ELR (cell line): ENCODE measurements around the gene SLC34A2.
"Not testable (repeated sequence)": the region's sequence is repeated elsewhere in the genome, so short reads cannot be mapped to it uniquely, and the experiment has no call there.

ENCODE experiments used
- DNase-seq: peaks from one replicate; pipeline ENCODE4 v3.0.0-alpha.2; 2015; ENCODE audit warnings: low read depth

SLC34A2 gene

DNA sequence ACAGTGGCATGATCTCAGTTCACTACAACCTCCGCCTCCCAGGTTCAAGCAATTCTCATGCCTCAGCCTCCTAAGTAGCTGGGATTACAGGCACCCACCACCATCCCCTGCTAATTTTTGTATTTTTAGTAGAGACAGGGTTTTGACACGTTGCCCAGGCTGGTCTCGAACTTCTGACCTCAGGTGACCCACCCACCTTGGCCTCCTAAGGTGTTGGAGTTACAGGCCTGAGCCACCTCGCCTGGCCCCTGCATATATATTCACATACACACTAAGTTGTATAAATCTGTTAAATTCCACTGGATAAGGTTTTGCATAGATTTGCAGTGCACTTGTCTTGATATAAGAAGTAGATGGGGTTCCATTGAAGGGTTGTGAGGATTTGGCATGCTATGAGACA lies 5.8 kb downstream of the SLC34A2 start:
- DNase-seq = not testable (repeated sequence)

DNA sequence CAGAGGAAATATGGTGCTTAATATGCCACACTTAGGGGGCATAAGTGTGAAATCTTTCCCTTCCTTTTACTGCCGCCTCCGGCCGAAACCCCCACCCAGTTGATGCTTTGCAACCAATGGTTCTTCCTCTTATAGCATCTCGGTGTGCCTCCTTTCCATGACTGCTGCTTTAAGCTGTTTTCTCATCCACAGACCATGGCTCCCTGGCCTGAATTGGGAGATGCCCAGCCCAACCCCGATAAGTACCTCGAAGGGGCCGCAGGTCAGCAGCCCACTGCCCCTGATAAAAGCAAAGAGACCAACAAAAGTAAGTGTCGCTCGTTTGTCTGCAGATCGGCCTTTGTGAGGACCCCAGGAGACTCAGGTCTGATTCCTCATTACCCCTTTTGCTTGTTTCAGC lies 6.7 kb downstream of the SLC34A2 start:
- no peak for DNase-seq

DNA sequence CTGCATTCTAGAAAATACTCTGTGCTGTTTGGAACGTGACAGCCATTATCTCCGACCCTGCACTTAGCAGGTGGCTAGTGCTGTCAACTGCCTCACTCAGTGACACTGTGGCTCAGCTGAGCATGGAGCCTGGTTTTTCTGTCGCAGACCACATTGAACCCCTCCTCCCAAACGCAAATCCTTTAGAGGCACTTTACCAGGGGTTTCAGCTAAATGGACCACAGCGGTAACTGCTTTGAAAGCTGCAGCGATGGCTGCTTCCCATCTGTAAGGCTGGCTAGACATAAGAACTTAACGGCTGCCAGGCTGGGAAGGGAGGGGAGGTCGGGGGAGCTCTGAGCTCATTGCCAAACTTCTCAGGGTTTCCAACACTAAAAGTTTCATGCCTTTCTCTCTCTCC lies 8.1 kb downstream of the SLC34A2 start:
- no peak for DNase-seq

DNA sequence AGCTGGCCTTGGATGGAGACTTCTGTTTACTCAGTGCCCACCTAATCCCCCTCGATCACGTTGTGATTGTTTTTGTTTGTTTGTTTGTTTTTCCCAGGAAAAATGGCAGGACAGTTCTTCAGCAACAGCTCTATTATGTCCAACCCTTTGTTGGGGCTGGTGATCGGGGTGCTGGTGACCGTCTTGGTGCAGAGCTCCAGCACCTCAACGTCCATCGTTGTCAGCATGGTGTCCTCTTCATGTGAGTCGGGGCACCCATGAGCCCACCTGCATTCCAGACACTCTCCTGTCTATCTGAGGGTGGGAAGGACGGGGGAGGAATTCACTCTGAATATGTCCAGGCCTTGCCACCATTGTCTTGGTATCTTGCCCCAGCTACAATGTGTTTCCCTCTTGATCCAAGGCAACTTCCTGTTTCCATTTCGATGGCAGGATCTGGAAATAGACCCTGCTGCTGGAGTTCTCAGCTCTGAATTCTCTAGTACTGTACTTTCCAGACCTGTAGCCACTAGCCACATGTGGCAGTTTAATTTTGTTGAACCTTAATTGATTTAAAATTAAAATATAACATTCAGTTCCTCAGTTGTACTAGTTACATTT lies 10.5 kb downstream of the SLC34A2 start:
- no peak for DNase-seq

DNA sequence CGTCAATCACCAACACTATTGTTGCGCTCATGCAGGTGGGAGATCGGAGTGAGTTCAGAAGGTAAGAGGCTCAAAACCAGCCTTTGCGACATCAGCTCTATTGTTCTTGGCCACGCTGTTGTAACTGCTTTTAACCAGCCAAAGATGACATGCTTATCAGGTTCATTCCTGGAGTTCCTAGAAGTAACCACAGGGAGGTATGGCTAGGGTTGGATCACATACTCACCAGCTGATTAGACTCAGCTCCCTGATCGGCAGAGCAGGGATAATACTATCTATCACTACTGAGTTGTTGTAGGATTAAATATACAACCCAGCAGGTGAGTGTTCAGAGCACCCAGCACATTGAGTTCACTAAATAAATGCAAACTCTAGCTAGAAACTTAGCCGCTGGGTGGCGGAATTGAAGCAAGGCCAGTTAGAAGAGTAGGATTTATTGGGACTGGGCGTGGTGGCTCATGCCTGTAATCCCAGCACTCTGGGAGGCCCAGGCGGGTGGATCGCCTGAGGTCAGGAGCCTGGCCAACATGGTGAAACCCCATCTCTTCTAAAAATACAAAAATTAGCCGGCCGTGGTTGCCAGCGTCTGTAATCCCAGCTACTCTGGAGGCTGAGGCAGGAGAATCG lies 12.4 kb downstream of the SLC34A2 start:
- no peak for DNase-seq

DNA sequence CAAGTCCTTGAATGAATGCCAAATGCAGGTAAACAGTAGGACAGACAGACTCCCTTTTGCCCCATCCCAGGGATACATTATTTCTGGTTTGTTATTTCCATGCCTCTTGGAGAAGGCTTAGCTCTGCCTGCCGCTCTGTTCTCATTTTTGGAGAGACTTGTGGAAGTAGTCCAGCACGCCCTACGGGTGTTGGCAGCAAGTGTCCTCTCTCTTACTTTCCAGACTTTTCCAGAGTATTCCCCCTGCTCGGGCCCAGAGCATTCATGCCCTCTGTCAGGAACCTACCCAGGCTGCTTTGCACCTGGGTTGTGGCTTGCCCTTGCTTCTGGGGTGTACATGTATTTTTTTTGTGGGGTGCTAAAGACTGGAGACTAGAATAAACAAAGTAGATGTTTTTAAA lies 15.3 kb downstream of the SLC34A2 start:
- no peak for DNase-seq

DNA sequence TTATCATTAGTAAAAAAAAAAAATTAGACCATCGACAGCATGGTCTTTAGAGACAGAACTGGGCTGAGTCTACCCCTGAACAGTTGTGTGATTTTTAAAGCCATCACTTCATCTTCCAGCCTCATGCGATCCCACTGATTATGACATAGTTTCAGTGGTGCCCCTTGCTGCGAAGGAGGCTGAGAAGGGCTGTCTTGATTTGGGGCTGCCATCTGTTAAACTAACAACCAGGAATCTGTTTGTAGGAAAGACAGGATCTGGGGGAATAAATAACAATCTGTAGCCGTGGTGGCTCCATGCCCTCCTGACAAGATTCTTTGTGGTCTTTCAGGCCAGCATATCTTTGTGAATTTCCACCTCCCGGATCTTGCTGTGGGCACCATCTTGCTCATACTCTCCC lies 17.1 kb downstream of the SLC34A2 start:
- no peak for DNase-seq

DNA sequence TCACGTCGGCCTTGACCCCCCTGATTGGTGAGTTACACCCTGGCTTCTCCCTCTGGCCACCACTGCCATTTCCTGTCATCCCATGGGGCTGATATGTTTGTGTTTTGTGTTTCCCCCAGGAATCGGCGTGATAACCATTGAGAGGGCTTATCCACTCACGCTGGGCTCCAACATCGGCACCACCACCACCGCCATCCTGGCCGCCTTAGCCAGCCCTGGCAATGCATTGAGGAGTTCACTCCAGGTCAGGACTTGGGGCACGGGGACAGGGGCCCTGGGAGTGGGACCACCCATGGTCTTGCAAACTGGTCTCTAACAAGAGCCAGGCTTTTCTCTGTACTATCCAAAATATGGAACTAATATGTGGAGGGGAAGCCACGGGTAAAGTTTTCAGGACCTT lies 18.7 kb downstream of the SLC34A2 start:
- DNase-seq = no peak

DNA sequence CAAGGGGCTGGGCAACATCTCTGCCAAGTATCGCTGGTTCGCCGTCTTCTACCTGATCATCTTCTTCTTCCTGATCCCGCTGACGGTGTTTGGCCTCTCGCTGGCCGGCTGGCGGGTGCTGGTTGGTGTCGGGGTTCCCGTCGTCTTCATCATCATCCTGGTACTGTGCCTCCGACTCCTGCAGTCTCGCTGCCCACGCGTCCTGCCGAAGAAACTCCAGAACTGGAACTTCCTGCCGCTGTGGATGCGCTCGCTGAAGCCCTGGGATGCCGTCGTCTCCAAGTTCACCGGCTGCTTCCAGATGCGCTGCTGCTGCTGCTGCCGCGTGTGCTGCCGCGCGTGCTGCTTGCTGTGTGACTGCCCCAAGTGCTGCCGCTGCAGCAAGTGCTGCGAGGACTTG lies 20.6 kb downstream of the SLC34A2 start:
- DNase-seq = no peak

DNA sequence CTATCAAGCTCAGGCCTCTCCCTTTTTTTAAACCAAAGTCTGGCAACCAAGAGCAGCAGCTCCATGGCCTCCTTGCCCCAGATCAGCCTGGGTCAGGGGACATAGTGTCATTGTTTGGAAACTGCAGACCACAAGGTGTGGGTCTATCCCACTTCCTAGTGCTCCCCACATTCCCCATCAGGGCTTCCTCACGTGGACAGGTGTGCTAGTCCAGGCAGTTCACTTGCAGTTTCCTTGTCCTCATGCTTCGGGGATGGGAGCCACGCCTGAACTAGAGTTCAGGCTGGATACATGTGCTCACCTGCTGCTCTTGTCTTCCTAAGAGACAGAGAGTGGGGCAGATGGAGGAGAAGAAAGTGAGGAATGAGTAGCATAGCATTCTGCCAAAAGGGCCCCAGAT lies 21.5 kb downstream of the SLC34A2 start:
- DNase-seq = no peak

DNA sequence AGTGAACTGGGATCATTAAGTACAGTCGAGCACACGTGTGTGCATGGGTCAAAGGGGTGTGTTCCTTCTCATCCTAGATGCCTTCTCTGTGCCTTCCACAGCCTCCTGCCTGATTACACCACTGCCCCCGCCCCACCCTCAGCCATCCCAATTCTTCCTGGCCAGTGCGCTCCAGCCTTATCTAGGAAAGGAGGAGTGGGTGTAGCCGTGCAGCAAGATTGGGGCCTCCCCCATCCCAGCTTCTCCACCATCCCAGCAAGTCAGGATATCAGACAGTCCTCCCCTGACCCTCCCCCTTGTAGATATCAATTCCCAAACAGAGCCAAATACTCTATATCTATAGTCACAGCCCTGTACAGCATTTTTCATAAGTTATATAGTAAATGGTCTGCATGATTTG lies 22.3 kb downstream of the SLC34A2 start:
- DNase-seq = no peak

DNA sequence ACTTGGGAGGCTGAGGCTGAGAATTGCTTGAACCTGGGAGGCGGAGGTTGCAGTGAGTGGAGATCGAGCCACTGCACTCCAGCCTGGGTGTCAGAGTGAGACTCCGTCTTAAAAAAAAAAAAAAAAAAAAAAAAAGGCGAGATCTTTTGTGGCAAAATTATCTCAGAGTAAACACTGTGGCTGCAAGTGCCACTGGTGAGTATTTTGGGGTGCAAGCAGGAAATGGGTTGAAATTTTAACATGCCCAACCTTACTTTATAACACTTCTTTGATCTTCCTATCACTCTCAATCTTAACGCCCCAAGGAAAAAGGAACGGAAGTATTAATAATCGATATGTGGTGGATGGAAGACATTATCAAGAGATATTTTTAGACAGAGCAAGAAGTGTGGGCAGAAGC lies 32.1 kb downstream of the SLC34A2 start:
- DNase-seq = no peak

DNA sequence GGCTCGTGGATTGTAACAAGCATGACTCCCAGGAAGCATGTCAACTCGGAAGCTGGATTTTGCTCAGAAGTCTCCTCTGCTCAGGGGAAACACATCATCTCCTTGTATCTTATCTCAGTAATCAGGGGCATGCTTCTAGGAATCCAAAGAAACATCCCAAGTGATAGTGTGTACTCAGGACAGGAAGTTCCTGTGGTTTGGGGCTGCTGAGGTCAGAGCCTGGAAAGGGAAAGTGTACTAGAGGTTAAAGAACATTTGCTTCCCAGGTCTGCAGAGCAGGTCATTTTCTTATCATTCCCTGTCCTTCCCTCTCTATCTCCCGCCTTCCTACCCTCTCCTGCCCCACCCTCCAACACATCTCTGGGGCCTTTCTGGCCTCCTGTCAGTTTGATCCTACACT lies 38.8 kb downstream of the SLC34A2 start:
- DNase-seq = peak; percentile 42

DNA sequence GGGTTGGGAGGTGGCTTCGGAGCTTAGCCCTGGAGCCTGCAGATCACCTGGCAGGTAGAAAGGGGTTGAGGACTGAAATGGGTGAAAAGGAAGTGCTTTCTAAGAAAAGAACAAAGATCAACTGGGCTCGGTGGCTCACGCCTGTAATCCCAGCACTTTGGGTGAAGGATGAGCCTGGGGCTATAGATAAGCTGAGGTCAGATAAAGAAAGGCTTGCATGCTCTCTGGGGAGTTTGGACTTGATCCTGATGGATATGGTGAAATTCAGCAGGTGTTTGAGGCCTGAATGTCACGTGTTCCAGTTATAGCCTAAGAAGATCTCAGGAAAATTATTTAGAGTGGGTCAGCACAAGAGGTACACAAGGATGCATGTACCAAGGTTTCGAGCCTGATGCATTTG lies 40.8 kb downstream of the SLC34A2 start:
- DNase-seq = no peak

DNA sequence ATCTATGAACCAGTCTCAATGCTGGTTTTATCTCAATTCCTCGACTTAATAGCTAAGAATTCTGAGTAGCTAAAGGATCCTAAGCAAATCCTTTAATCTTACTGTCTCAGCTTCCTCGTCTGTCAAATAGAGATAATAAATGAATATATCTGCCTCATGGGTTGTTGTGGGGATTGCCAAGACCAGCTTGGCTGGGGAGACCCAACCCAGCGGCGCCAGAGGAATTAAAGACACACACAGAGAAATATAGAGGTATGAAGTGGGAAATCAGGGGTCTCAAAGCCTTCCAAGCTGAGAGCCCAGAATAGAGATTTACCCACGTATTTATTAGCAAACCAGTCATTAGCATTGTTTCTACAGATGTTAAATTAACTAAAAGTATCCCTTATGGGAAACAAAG lies 41.9 kb downstream of the SLC34A2 start:
- no peak for DNase-seq

DNA sequence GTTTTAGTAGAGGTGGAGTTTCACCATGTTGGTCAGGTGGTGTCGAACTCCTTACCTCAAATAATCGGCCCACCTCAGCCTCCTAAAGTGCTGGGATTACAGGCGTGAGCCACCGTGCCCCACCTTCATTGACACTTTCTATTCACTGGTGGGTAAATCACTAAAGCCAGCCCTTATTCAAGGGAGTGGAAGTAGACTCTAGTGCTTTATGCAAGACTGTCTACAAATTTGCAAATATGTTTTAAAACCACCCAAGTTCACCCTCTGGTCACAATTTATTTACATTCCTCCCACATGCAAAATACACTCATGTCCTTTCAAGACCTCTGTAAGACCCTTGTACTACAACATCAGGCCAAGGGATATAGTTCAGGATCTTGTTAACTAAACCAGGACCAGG lies 45.0 kb downstream of the SLC34A2 start:
- no peak for DNase-seq

DNA sequence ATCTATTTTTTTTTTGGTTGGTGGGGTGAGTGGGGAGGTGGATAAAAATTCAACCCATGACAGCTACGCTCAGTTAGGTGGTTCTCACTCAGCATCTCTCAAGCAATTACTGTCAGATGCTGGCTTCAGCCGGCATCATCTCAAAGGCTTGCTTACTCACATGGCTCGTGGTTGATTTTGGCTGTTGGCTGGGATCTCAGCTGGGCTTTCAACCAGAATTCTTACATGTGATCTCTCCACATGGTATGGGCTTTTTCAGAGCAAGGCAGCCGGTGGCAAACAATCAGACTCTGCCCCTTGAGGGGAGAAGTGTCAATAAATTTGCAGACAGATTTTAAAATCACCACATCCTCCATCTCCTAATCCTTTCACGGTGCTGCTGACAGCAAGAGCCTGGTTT lies 47.2 kb downstream of the SLC34A2 start:
- peak; percentile 33 for DNase-seq

DNA sequence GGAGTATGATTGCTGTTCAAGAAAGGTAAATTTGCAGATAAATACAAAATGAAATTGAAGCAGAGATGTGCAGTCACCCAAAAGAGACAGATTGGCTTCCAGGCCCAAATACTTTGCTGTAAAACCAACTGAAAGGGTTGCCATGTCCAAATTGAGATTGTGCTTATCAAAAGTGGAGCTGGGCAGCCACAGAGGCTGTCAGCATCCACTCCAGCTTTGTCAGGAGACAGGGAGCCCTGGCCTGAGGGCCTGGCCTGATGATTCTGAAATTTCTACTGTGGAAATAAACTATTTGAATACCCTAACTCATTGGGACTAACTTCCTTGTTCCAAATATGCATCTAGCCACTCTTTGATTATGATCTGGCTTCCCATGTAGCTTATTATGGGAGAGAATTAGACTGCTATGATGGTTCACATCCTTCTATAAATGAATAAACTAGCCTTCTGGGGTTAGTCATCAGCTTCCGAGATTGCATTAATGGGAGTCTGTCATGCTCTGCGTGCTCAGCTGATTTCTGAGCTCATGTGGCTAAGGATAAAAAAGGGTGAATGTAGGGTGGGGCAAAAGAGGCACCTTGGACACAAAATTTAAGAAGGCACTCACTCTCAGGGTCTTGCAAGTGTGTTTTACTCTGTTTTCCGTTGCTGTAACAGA lies 48.2 kb downstream of the SLC34A2 start:
- DNase-seq = peak; percentile 32

DNA sequence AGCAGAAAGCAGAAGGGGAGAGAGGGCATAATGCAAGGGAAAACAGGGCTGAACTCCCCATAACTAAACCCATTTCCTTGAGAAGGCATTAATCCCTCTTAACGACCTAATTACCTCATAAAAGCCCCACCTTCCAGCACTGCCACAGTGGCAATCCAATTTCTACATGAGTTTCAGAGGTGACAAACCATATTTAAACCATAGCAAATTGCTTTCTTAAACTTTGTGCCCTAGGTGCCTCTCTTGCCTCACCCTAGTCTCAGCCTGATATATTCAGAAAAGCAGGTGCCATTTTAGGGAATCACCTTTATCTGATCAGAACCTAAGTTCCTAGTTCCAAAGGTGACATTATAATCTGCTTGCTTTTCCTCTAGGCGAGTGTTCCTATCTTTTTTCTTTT lies 48.9 kb downstream of the SLC34A2 start:
- DNase-seq = no peak

DNA sequence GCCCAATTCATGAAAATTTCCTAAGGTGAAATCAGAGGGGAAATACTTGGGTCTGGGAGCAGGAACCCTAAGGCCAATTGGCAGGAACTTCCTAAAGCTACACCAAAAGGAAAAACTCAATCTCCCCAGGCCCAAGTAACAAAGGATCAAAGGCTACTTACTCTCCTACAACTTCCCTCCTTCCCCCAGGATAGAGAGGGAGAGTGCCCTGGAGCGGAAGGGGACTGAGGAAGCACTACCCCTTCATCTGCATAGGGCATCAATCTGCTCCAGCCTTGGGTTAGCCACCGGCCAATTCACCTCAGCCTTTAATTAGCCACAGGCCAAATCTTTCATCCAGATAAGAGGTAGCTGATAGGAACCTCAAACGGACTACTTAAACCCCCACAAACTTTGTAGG lies 55.0 kb downstream of the SLC34A2 start:
- DNase-seq = no peak

DNA sequence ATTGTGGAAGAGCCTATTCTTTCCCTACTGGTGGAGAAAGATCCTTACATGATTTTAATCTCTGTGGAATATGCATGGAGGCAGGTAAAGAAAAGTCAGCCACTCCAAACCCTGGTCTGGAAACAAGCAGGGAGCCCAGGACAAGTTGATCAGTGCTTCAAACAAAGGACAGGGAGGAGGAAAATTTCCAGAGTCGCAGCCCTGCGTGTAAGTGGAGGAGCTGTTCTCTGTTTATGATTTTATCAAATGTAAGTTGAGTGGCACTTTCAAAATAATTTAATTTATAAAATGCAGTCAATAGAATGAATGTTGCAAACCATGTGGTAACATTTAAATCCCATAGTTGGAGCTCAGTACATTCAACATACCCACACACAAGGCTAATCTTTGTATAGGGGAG lies 57.0 kb downstream of the SLC34A2 start:
- DNase-seq = no peak

DNA sequence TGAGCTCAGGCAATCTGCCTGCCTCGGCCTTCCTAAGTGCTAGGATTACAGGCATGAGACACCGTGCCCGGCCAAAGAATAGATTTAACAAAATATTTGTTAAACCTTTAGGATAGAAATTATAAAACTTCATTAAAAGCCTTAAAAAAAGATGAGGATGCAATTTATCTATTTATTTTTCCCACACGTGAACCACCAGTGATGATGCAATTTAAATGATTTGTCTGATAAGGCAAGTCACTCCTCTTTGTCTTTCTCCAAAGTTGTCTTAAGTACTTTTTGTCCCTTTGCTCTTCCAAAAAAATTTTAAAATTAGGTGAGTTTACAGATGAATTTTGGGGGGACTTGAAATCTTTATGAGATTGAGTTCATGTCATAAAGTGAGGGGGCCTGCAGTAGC lies 58.2 kb downstream of the SLC34A2 start:
- no peak for DNase-seq

DNA sequence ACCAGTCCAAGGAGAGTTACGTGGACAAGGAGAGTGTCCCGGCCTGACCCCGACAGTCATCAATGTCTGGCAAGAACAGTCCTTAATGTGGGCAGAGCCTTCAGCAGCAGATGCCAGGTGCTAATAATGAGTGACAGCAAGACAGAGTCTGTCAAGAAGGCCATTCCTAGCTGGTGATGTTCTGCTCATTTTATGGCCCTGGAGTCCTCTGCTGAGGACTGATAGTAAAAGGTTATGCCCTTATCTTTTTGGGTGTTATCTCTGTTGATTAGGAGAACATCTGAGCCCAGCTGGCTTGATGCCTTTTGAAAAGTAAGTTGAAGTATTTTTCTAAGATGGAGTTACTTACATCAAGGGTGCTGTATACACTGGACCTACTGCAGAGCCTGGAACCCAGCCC lies 67.3 kb downstream of the SLC34A2 start:
- DNase-seq = no peak

DNA sequence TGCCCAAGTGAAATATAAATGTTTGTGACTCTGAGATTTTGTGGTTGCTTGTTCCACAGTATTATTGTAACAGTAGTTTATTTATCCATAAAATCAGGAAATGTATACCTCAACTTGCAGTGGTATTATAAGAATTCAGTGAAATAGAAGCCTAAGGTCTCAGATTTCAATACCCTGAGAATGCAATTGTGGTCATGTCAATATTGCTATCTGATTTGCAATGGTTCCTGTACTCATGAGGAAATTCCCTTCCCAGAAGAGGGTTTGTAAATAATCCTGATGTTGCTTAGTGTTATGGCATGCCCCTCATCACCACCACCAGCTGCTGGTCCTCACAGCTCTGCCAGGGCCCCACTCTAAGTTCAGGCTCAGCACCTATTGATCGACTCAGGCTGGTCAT lies 67.8 kb downstream of the SLC34A2 start:
- DNase-seq = no peak
